Activated naive CD8-positive, alpha-beta T cell treated with anti-CD3 and anti-CD28 coated beads, Interleukin-2, amount 50 U/mL, for 16 hours (primary cell): ENCODE results near the gene CHD8.
"Not testable (repeated sequence)": the region's sequence is repeated elsewhere in the genome, so short reads cannot be mapped to it uniquely, and the experiment has no call there.

Experiments
- DNase-seq: peaks from one replicate; pipeline ENCODE4 v3.0.0-alpha.2; 2020; ENCODE audit warnings: low read depth, low spot score

The CHD8 gene

GRCh38 chr14:21455912-21456667 is at the start of gene CHD8:
CHD8 (minus strand) TSS chr14:21456123; CDS start chr14:21431643, 24,480 bp downstream.
- peak; percentile 98 for DNase-seq

GRCh38 chr14:21505012-21505553 is 49.2 kb upstream of the CHD8 start:
- no peak for DNase-seq

- no peak for DNase-seq
Observed at GRCh38 chr14:21503376-21503775, 47.5 kb upstream of the CHD8 start.

GRCh38 chr14:21501568-21501967 is 45.6 kb upstream of the CHD8 start:
- no peak for DNase-seq

DNA sequence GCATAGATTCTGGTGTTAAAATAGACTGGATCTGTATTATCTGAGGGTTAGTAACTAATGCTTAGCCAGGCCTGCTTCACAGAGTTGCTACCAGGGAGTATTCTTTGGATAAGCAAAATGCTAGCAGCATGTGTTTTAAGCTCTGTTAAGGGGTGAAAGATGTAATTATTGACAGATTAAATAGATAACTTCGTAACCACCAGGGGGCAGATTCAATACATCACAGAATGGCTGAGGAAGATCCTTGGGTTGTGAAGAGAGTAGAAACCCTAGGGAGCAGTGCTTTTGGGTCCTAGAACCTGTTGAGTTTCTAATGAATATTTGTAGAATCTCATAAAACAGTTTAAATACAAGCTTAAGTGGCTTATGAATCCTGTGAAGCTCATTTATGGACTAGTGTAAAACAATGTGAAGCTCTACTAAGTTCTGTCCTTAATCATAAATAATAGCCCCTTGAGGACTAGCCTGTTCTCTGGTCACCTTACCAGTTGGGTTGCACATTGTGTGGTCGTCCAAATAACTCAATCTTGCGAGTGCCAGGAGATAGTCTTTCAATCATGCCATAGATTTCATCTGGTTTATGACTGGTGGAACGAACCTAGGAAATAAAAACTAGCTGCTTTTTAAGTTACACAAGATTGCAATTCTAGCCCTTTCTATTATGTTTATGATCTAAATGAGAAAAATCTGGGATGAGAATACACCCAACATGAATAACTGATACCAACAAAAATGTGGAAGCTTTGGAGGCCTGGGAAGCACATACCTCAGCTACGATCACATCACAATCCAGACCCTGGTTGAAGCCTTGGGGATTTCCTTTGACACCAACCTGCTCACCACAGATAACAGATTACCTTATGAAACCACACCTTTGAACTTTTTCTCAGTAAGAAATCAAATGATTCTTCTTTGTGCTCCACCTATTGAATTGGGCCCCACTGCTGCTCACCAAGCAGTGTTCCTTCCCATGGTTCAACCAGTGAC is 42.9 kb upstream of the CHD8 start:
- DNase-seq = no peak

DNA sequence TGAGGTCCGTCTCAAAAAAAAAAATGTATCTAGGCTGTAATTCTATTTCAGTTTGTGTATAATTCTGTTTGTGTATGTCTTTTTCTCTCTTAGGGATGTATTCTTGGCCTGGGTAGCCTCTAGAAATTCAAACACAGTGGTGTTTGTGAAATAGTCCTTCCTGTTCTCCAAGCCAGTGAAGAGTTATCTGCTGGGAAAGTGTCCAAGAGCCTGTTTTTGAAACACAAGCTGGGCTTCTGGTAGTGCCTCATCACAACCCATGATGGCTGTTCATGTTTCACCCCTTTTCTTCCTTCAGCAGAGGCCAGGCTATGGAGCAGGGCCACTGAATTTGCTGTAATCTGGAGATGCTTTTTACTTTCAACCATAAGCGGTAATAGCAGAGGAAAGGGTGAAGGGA is 40.5 kb upstream of the CHD8 start:
- no peak for DNase-seq

- DNase-seq = no peak
Observed at GRCh38 chr14:21494902-21495762, 39.2 kb upstream of the CHD8 start.

DNA sequence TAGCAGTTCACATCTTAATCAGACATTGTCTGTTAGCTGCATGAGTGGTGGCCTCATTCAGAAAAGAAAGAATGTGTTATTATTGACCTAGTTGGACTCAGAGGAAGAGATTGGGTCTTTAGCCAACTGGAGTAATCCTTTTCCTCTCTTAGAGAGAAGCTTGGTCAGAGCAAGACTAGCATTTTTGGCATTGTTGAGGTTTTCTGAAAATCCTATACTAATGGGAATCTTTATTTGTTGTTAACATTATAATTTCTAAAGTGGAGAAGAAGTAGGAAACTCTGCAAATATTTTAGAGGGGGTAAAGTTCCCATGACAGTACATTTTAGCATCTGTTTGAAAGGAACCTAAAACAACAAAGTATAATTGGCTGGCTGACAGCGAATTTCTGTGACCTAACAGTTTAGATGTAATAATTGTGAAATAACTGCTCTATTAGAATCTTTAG is 30.7 kb upstream of the CHD8 start:
- DNase-seq = no peak

GRCh38 chr14:21476925-21477681 is 21.2 kb upstream of the CHD8 start, which contains the start of the genes RAB2B and TOX4:
RAB2B (minus strand) TSS chr14:21476959; CDS start chr14:21476872, 87 bp downstream.
TOX4 (plus strand) TSS chr14:21477195; CDS start chr14:21477279, 84 bp downstream.
- peak; percentile 90 for DNase-seq

GRCh38 chr14:21476523-21476924 is 20.6 kb upstream of the CHD8 start:
- DNase-seq = no peak

GRCh38 chr14:21475767-21476522 is 20.0 kb upstream of the CHD8 start:
- DNase-seq = no peak

- no peak for DNase-seq
Observed at GRCh38 chr14:21467616-21468015, 11.7 kb upstream of the CHD8 start.

GRCh38 chr14:21455592-21455911 is 371 bp downstream of the CHD8 start:
- DNase-seq = no peak

GRCh38 chr14:21454843-21455544 is 929 bp downstream of the CHD8 start:
- no peak for DNase-seq

GRCh38 chr14:21449899-21450216 is 6.1 kb downstream of the CHD8 start:
- no peak for DNase-seq

DNA sequence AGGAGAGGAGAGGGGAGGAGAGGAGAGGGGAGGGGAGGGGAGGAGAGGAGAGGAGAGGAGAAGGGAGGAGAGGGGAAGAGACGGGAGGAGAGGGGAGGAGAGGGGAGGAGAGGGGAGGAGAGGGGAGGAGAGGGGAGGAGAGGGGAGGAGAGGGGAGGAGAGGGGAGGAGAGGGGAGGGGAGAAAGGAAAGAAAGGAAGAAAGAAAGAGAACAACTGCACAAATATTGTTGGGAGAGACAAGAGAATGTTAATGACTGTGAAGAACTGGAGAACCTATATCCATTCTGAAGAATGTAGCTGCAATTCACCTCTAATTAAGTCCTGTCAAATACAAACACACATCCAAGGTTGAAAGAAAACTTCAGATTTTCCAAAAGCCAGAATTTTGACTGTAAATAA is 13.3 kb downstream of the CHD8 start:
- not testable (repeated sequence) for DNase-seq

GRCh38 chr14:21440859-21441258 is 15.1 kb downstream of the CHD8 start:
- DNase-seq = no peak

- peak; percentile 98 for DNase-seq
Observed at GRCh38 chr14:21437063-21437901, 18.6 kb downstream of the CHD8 start.
